ENCODE data around the gene IFNA17.
"Not testable (repeated sequence)": the region's sequence is repeated elsewhere in the genome, so short reads cannot be mapped to it uniquely, and the experiment has no call there.

IFNA17 gene

DNA sequence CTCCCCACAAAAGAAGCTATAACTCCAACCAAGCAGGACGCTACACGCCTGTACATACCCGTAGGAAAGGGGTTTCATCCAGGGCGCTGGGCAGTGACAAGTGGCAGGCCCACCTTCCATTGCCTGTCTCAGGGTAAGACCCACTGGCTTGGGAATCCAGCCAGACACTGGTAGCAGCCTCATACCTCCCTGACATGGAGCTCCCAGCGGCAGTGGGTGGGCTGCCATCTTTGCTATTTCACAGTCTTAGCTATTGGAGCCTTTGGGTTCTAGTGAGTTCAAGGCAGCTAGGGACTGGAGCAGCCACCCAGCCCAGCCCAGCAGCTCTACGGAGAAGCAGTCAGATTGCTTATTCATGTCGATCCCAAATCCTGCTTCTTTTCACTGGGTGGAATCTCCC lies 17.7 kb downstream of the IFNA17 start:
- no peak for DNase-seq

DNA sequence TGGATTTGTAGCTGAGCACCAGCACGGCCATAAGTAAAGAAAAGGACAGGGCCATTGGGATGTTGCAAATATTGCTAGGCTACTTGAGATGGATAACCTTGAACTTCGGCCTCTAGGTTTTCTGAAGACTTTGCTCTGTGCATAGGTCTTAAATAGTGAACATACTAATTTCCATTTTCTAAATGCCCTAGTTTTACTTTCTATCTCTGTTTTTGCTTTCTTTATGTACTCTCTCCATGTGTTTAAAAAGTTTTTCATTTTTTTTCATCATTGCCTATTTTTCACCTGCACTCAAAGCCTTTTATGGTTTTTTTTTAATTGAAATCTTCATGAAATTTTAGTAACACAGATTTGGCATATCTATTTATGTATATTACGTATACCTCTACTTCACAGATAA lies 21.0 kb downstream of the IFNA17 start, which contains the start of gene IFNA10:
Gene IFNA10, minus strand, starts transcription at position 101 of the 400 bp plus-strand sequence. Its CDS starts 46 bp downstream, at position 55.
- DNase-seq, result not testable (repeated sequence)

DNA sequence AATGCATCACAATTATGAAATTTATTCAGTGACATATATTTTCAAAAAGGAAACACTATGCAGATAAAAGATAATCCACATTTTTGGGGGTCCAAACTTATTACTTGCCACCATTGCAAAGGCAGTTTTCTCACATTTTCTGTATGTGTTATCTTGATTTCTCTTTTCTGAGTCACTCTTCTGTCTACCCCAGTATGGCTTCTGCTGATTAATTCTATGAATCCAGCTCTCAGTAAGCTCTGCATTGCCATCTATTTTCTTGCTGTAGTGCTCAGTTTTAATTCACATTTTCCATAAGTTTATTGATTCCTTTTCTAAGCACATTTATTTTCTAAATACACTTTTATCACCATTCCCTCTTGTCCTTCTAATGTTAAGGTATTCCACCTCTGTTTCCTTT lies 22.8 kb downstream of the IFNA17 start:
- no peak for DNase-seq

DNA sequence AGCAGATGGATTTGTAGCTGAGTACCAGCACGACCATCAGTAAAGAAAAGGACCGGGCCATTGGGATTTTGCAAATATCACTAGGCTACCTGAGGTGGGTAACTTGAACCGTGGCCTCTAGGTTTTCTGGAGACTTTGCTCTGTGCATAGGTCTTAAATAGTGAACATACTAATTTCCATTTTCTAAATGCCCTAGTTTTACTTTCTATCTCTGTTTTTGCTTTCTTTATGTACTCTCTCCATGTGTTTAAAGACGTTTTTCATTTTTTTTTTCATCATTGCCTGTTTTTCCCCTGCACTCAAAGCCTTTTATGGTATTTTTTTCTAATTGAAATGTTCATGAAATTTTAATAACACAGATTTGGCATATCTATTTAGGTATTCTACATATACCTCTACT lies 25.9 kb downstream of the IFNA17 start, which contains the start of gene IFNA7:
Gene IFNA7, minus strand, starts transcription at position 101 of the 400 bp plus-strand sequence. Its CDS starts 40 bp downstream, at position 61.
- not testable (repeated sequence) for DNase-seq

DNA sequence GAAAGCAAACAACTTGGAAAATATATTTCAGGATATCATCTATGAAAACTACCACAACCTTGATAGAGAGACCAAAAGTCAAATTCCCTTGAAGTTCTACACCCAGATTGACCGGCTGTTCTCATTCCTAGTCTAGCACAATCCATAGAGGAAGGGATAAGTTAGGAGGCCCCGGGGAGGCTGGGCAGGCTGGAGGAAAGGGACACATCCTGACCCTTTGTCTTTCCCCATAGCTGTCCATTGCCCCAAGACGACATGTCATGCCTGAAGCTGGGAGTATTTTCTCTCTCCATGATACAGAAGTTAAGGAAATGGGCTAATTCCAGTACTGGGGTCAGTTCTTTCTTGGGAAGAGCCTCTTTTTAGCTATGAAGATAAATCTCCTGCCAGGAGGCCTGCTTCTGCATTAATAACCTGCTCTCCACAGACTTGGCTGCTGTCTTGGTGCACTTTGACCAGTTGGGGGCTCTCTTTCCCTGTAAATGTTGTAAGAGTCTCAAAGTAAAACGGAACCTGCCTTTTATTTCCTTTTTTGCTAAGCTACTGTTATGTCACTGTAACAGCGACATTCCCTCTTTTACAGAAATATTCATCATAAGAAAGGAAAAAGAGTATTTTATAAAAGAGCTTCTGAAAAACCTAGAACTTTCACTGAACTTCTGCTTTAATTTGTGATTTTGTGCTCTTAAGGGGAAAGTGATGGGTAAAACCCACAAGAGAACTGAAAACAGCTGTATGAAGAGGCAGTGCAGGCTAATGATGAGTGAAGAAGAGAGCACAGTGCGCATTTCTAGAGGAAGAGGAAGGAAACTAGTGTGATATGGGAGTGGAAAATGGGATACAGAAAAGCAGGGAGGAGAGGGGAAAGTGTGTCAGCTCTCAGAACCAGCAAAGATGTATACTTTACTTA lies 32.9 kb downstream of the IFNA17 start:
- DNase-seq, result not testable (repeated sequence)

DNA sequence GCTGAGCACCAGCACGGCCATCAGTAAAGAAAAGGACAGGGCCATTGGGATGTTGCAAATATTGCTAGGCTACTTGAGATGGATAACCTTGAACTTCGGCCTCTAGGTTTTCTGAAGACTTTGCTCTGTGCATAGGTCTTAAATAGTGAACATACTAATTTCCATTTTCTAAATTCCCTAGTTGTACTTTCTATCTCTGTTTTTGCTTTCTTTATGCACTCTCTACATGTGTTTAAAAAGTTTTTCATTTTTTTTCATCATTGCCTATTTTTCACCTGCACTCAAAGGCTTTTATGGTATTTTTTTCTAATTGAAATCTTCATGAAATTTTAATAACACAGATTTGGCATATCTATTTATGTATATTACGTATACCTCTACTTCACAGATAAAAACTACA lies 40.5 kb downstream of the IFNA17 start, which contains the start of gene IFNA4:
Gene IFNA4, minus strand, starts transcription at position 101 of the 400 bp plus-strand sequence. Its CDS starts 56 bp downstream, at position 45.
- not testable (repeated sequence) for DNase-seq

DNA sequence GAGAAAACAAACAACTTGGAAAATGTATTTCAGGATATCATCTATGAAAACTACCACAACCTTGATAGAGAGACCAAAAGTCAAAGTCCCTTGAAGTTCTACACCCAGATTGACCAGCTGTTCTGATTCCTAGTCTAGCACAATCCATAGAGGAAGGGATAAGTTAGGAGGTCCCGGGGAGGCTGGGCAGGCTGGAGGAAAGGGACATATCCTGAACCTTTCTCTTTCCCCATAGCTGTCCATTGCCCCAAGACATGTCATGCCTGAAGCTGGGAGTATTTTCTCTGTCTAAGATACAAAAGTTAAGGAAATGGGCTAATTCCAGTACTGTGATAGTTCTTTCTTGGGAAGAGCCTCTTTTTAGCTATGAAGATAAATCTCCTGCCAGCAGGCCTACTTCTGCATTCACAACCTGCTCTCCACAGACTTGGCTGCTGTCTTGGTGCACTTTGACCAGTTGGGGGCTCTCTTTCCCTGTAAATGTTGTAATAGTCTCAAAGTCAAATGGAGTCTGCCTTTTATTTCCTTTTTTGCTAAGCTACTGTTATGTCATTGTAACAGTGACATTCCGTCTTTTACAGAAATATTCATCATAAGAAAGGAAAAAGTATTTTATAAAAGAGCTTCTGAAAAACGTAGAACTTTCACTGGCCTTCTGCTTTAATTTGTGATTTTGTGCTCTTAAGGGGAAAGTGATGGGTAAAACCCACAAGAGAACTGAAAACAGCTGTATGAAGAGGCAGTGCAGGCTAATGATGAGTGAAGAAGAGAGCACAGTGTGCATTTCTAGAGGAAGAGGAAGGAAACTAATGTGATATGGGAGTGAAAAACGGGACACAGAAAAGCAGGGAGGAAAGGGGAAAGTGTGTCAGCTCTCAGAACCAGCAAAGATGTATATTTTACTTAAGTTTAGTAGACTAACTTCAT lies 44.9 kb downstream of the IFNA17 start:
- DNase-seq, result not testable (repeated sequence)

Data from effector CD4-positive, alpha-beta T cell (primary cell).